Measurements from ENCODE around the gene ADAMTS8. TPM values are rescaled to one million over a fixed set of nuclear protein-coding genes. Genes with fewer than 3 reads are reported as not detected.
A peak's percentile ranks its signal among the peaks of the same experiment; 100 is the strongest.

Gene ADAMTS8
- polyA plus RNA-seq, 12 donors, result 4.9 to 17.8 (median 12.7) TPM; not detected in 1

GRCh38 chr11:130400781-130401483, 27.5 kb downstream of the ADAMTS8 start:
- peak; percentile 74 for DNase-seq

DNA sequence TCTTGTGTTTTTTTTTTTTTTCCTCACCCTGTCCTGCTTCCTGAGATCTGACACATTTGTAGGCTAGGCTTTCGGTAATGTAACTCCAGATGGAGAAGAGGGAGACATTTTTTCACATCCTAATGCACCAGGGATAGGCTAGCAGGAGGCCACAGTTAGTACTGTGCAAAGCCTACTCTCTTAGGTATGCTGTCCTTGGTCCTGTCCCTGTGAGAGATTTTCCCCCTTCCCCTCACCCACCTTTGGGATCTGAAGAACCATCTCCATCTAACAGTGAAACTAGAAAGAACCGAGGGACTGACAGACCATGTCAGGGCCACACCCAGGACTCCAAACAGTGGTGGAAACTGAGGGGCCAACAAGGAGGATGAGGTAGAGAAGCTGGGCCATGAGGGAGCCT, 29.2 kb downstream of the ADAMTS8 start:
- no peak for DNase-seq

DNA sequence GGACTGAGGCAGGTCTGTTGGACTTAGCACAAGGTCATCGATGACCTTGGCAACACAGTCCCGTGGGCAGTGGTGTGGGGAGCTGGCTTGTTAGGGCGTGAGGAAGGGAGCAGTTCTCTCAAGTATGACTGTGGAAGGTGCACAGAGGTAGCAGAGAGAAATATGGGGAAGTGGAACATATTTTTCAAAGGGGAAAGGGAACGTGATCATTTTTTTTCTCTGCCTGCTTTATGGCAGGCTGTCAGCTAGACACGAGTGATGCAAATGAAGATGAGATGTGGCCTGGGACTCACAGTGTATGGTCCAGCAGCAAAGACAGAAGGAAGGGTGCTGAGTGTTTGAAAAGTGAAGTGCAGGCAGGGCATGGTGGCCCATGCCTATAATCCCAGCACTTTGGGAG, 30.6 kb downstream of the ADAMTS8 start:
- DNase-seq, result no peak

DNA sequence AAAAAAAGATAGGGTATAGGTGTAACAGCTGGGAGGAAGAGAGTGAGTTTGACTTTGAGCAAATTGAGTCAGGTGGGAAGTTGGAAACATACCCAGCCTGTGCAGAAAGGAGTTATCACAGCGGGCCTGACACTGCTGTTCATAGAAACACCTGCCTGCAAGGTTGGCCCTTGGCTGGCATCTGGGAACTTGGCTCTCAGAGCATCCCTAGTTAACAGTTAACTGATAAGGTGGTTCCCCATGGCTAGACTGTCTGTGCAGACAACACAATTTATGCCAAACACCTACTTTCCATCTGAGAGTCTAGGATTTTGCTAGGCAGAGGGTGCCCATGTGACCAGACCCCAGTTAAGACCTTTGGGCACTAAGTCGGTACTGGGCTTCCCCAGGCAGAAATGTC, 31.4 kb downstream of the ADAMTS8 start:
- DNase-seq, result no peak

- DNase-seq, result no peak
These were observed 33.8 kb downstream of the ADAMTS8 start for GRCh38 chr11:130394615-130395014.

- no peak for DNase-seq
These were observed 36.7 kb downstream of the ADAMTS8 start for GRCh38 chr11:130391711-130392110.

- DNase-seq, result no peak
These were observed 38.2 kb downstream of the ADAMTS8 start for GRCh38 chr11:130390071-130390758.

GRCh38 chr11:130389335-130389935, 39.0 kb downstream of the ADAMTS8 start:
- DNase-seq, result no peak

GRCh38 chr11:130388607-130389205, 39.7 kb downstream of the ADAMTS8 start:
- no peak for DNase-seq

DNA sequence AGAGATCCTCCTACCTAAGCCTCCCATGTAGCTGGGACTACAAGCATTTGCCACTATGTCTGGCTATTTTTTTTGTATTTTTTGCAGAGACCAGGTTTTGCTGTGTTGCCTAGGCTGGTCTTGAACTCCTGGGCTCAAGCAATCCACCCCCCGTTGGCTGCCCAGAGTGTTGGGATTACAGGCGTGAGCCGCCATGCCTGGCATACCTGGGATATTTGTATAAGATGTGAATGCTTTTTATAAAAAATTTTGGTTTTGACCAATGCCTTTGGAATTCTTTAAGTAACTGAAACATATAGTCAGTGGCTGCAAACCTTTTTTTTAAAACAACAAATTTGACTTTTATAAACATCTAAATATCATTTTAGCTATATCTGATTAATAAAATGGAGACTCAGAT, 42.4 kb downstream of the ADAMTS8 start:
- no peak for DNase-seq

- DNase-seq, result no peak
These were observed 44.8 kb downstream of the ADAMTS8 start for GRCh38 chr11:130383344-130384211.

- DNase-seq, result no peak
These were observed 47.1 kb downstream of the ADAMTS8 start for GRCh38 chr11:130381317-130381716.

DNA sequence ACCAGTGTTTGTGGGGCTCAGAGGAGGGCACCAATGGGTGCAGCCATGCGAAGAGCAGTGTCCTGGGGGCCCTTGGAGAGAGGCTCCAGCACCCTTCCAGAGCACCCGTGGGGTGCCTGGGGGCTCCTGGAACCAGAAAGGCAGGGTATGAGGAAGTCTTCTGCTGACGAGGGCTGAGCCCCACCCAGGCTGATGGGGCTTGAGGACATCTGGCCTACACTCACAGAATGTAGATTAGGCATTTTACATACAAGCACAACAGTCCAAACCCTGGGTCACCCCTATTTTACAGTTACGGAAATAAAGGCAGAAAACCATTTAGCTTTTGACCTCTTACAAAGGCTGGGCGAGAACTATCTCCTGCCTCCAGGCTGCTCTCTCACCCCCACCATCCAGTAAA, 47.6 kb downstream of the ADAMTS8 start:
- no peak for DNase-seq

- no peak for DNase-seq
These were observed 49.1 kb downstream of the ADAMTS8 start for GRCh38 chr11:130379276-130379675.

GRCh38 chr11:130370845-130371590, 57.4 kb downstream of the ADAMTS8 start:
- no peak for DNase-seq

DNA sequence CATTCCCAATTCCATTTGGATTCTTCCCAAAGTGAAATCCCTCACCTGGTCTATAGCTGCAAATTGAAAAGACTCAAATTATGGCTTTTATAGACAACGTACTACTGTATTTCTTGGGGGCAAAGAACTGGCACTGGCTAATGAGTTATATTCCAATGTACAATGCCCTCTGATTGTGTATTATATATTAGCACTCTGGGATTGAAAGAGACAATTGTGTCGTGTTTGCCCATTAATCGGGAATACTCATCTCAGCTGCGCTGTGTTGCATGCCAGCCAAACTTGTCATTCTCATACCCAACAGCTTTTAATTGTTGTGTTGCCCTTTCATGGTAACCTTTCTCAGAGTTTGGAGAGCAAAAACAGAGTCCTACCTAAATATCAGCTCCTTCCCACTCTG, 58.7 kb downstream of the ADAMTS8 start:
- no peak for DNase-seq

DNA sequence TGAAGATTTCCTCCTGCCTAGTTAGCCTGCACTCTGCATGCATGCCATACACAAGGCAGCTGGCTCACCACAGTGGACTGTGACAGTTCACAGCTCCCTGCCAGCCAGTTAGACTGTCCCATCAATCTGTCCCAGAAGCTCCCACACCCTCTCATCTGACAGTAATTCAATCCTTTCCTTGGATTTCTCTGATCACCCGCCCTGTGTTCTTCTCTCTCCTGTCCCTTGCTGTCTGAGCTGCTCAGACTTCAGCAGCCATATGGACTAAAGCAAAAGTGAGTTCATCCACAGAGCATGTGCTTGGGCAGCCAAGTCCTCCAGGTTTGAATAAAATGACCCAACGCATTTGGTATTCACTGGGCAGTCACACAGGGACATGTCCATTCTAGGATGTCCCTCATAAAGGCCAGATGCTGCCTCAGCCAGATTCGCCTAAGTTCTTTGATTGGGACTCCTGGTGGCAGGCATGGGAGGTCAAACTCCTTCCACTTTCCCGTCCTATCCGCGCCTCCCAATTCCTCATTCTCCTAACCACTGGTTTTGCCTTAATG, 59.2 kb downstream of the ADAMTS8 start:
- peak; percentile 26 for DNase-seq

DNA sequence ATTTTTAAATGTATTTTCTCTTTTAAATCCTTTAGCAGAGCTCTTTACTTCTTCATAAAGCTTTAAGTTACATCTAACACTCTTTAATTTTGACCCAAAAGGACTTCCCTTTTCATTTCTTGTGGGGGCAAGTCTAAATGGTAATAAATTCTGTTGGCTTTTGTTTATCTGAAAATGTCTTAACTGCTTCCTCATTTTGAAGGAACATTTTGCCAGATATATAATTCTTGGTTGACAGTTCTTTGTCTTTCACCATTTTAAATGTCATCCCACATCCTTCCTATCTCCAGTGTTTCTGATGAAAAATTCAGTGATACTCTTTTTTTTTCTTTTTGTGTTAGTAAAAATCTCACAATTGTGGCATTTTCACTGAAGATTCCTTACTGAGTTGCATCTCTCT, 69.0 kb downstream of the ADAMTS8 start:
- DNase-seq, result no peak

DNA sequence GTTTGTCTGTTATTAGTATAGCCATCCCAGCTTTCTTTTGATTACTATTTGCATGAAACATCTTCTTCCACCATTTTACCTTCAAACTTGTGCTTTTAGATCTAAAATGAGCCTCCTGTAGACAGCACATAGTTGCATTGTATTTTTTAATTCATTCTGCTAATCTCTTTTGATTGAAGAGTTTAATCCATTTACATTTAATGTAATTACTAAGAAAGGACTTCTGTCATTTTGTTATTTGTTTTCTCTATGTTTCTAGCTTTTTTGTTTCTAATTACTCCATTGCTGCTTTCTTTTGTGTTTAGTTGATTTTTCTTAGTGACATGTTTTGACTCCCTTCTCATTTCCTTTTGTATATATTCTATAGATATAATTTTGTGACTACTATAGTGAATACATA, 70.0 kb downstream of the ADAMTS8 start:
- no peak for DNase-seq

Measured in muscle of arm (tissue), 12 donors.